LNCaP clone FGC (cell line): ENCODE measurements around the gene DIPK1A.
"Not testable (repeated sequence)": the region's sequence is repeated elsewhere in the genome, so short reads cannot be mapped to it uniquely, and the experiment has no call there.

ENCODE experiments used
- DNase-seq: peaks from one replicate; pipeline ENCODE4 v3.0.0-alpha.2; 2011; ENCODE audit warnings: low read depth
- H3K4me3 ChIP-seq: 2 replicates; pipeline ENCODE4 v1.5.1; 2011; ENCODE audit warnings: mild to moderate bottlenecking, low read depth, low read length, control low read depth
- CTCF ChIP-seq: IDR thresholded peaks from 2 replicates; pipeline ENCODE4 v1.5.1; 2012; ENCODE audit warnings: mild to moderate bottlenecking; ENCODE audit not compliant: control insufficient read depth, insufficient read depth; ENCODE audit errors: extremely low read depth

The DIPK1A gene

GRCh38 chr1:92980732-92981647 is 19.7 kb upstream of the DIPK1A start:
- no peak overlapping the region for H3K4me3 ChIP-seq
- no peak for TF ChIP-seq CTCF

GRCh38 chr1:92975551-92976232 is 14.4 kb upstream of the DIPK1A start:
- TF ChIP-seq CTCF = no peak
- no peak overlapping the region for H3K4me3 ChIP-seq
- no peak for DNase-seq

More at GRCh38 chr1:92980732-92981647, 19.7 kb upstream of the DIPK1A start:
- DNase-seq = no peak

- H3K4me3 ChIP-seq = not testable (repeated sequence)
Measured at GRCh38 chr1:92974112-92974511, 12.8 kb upstream of the DIPK1A start.

GRCh38 chr1:92973203-92973897 is 12.1 kb upstream of the DIPK1A start:
- no peak for DNase-seq
- no peak for TF ChIP-seq CTCF
- H3K4me3 ChIP-seq = no peak overlapping the region

More at GRCh38 chr1:92974112-92974511, 12.8 kb upstream of the DIPK1A start:
- not testable (repeated sequence) for DNase-seq

- DNase-seq = no peak
- no peak overlapping the region for H3K4me3 ChIP-seq
- no peak for TF ChIP-seq CTCF
Measured at GRCh38 chr1:92972409-92973129, 11.3 kb upstream of the DIPK1A start.

GRCh38 chr1:92971932-92972331 is 10.7 kb upstream of the DIPK1A start:
- DNase-seq, H3K4me3 ChIP-seq: not testable (repeated sequence)

- H3K4me3 ChIP-seq = no peak overlapping the region
- TF ChIP-seq CTCF = no peak
- no peak for DNase-seq
Measured at GRCh38 chr1:92970990-92971689, 9.9 kb upstream of the DIPK1A start.
